Right hindlimb (tissue), 1 donor: ENCODE data around the gene PGAP1.

Source experiments
- DNase-seq: peaks from one replicate; pipeline ENCODE4 v3.0.0-alpha.2; 2018

PGAP1 gene

GRCh38 chr2:196876364-196876763 lies 50.1 kb downstream of the PGAP1 start:
- DNase-seq, result no peak

- DNase-seq, result no peak
Observed at GRCh38 chr2:196875414-196875813, 51.1 kb downstream of the PGAP1 start.

GRCh38 chr2:196873511-196873910 lies 53.0 kb downstream of the PGAP1 start:
- DNase-seq, result no peak

- DNase-seq, result no peak
Observed at GRCh38 chr2:196854629-196855028, 71.9 kb downstream of the PGAP1 start.

GRCh38 chr2:196853301-196854087 lies 73.0 kb downstream of the PGAP1 start:
- no peak for DNase-seq

- no peak for DNase-seq
Observed at GRCh38 chr2:196851088-196851487, 75.4 kb downstream of the PGAP1 start.

- no peak for DNase-seq
Observed at GRCh38 chr2:196849895-196850294, 76.6 kb downstream of the PGAP1 start.

- no peak for DNase-seq
Observed at GRCh38 chr2:196846295-196846694, 80.2 kb downstream of the PGAP1 start.

GRCh38 chr2:196845371-196845770 lies 81.1 kb downstream of the PGAP1 start:
- DNase-seq, result no peak

- no peak for DNase-seq
Observed at GRCh38 chr2:196840171-196840570, 86.3 kb downstream of the PGAP1 start.

- no peak for DNase-seq
Observed at GRCh38 chr2:196839574-196839973, 86.9 kb downstream of the PGAP1 start.

- DNase-seq, result no peak
Observed at GRCh38 chr2:196836440-196836839, 90.1 kb downstream of the PGAP1 start.

GRCh38 chr2:196830701-196831100 lies 95.8 kb downstream of the PGAP1 start:
- no peak for DNase-seq

- DNase-seq, result no peak
Observed at GRCh38 chr2:196827356-196827755, 99.2 kb downstream of the PGAP1 start.

GRCh38 chr2:196823750-196824522 lies 102.6 kb downstream of the PGAP1 start:
- no peak for DNase-seq

- no peak for DNase-seq
Observed at GRCh38 chr2:196821195-196821594, 105.3 kb downstream of the PGAP1 start.

GRCh38 chr2:196809260-196809659 lies 117.2 kb downstream of the PGAP1 start, which contains the start of gene C2orf66:
Gene C2orf66 (minus strand): TSS chr2:196809355. CDS start chr2:196809336, 19 bp downstream.
- no peak for DNase-seq

- no peak for DNase-seq
Observed at GRCh38 chr2:196808083-196808665, 118.3 kb downstream of the PGAP1 start.

- no peak for DNase-seq
Observed at GRCh38 chr2:196804381-196804780, 122.1 kb downstream of the PGAP1 start.

GRCh38 chr2:196802401-196802800 lies 124.1 kb downstream of the PGAP1 start:
- peak; percentile 40 for DNase-seq

- peak; percentile 35 for DNase-seq
Observed at GRCh38 chr2:196801674-196802261, 124.7 kb downstream of the PGAP1 start.

- no peak for DNase-seq
Observed at GRCh38 chr2:196798980-196799379, 127.5 kb downstream of the PGAP1 start.

- DNase-seq, result no peak
Observed at GRCh38 chr2:196792865-196793264, 133.6 kb downstream of the PGAP1 start.
